Measurements from ENCODE around the gene RNF224. TPM values are rescaled to one million over a fixed set of nuclear protein-coding genes. Genes with fewer than 3 reads are reported as not detected.

Gene RNF224
- total RNA-seq, 1 donor from 2014 or later = not detected

DNA sequence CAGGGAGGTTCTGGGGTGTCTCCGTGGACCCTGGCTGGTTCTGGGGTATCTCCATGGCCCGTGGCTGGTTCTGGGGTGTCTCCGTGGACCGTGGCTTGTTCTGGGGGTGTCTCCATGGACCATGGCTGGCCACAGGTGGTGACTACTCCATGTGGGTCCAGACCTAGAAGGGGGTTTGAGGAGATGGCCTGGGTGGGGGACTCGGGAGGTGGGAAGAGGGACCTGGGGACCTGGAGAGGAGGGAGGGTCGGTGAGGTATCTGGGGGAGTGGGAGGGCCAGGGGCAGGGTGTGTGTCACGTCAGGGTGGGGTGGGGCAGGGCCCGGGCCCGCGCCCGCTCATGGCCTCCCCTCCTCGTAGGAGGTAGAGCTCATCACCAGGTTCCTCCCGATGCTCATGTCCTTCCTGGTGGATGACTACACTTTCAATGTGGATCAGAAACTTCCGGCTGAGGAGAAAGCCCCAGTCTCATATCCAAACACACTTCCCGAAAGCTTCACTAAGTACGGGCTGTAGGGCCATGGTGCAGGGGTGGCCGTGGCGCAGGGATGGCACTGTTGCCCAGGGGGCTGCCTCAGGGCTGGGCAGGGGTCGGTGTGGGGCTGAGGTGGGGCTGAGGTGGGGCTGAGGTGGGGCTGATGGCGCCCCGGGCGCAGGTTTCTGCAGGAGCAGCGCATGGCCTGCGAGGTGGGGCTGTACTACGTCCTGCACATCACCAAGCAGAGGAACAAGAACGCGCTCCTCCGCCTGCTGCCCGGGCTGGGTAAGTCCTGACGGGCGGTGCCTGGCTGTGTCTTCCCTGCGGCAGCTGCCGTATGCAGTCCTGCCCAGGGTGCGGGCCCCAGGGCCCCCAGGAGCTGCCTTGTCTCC is 39.5 kb downstream of the RNF224 start:
- no peaks in the 10 kb centered on the region for H3K27me3 Mint-ChIP-seq (ENCODE audit: low read depth, unreplicated experiment)
- H3K4me2 ChIP-seq (ENCODE audit: low read length) = no peak overlapping the region
- no peak overlapping the region for H3K27ac Mint-ChIP-seq (ENCODE audit: unreplicated experiment)
- peaks cover 34% of the 10 kb centered on the region for H4K20me1 ChIP-seq (ENCODE audit: insufficient read depth, low read length)
- H3K9me3 ChIP-seq (ENCODE audit: insufficient read depth, low read depth, low read length) = no peaks in the 10 kb centered on the region
- peaks cover 4% of the 10 kb centered on the region for H3K4me1 ChIP-seq (ENCODE audit: insufficient read depth, low read length)
- TF ChIP-seq, protein P1, sequence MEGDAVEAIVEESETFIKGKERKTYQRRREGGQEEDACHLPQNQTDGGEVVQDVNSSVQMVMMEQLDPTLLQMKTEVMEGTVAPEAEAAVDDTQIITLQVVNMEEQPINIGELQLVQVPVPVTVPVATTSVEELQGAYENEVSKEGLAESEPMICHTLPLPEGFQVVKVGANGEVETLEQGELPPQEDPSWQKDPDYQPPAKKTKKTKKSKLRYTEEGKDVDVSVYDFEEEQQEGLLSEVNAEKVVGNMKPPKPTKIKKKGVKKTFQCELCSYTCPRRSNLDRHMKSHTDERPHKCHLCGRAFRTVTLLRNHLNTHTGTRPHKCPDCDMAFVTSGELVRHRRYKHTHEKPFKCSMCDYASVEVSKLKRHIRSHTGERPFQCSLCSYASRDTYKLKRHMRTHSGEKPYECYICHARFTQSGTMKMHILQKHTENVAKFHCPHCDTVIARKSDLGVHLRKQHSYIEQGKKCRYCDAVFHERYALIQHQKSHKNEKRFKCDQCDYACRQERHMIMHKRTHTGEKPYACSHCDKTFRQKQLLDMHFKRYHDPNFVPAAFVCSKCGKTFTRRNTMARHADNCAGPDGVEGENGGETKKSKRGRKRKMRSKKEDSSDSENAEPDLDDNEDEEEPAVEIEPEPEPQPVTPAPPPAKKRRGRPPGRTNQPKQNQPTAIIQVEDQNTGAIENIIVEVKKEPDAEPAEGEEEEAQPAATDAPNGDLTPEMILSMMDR (IDR thresholded peaks at IDR 0.05; ENCODE audit: insufficient read depth, low read depth, low read length) = no peak
- no peak for TF ChIP-seq EZH2 (IDR thresholded peaks at IDR 0.05; ENCODE audit: insufficient read depth, low read length)
- H3K36me3 ChIP-seq (ENCODE audit: insufficient read depth, low read length) = peaks cover 15% of the 10 kb centered on the region
- no peak overlapping the region for H2AFZ ChIP-seq (ENCODE audit: low read depth, low read length)
- H3K36me3 Mint-ChIP-seq (ENCODE audit: low read depth, unreplicated experiment) = peaks cover 16% of the 10 kb centered on the region
- no peaks in the 10 kb centered on the region for H3K27me3 ChIP-seq (ENCODE audit: insufficient read depth, low read length)
- peaks cover 23% of the 10 kb centered on the region for H3K79me2 ChIP-seq (ENCODE audit: insufficient read depth, low read length)
- H3K4me3 Mint-ChIP-seq (ENCODE audit: unreplicated experiment) = no peak overlapping the region
- no peak overlapping the region for H3K4me3 ChIP-seq (ENCODE audit: insufficient read depth, low read depth, low read length)
- H3K4me1 Mint-ChIP-seq (ENCODE audit: low read depth, unreplicated experiment) = peaks cover 8% of the 10 kb centered on the region
- DNase-seq (ENCODE audit: low read depth) = no peak
- no peak overlapping the region for H3K9ac ChIP-seq (ENCODE audit: low read length)
- H3K27ac ChIP-seq (ENCODE audit: low read depth, low read length) = no peak overlapping the region
- no peaks in the 10 kb centered on the region for H3K9me3 Mint-ChIP-seq (ENCODE audit: unreplicated experiment)
- FAIRE-seq = no peak

GRCh38 chr9:137267933-137268355 is 40.6 kb downstream of the RNF224 start:
- Mint-ChIP-seq H3K27ac (ENCODE audit: unreplicated experiment) (peak overlapping the region; percentile 7), H3K36me3 (ENCODE audit: low read depth, unreplicated experiment) (peaks cover 15% of the 10 kb centered on the region), H3K9me3 (ENCODE audit: unreplicated experiment) (no peaks in the 10 kb centered on the region), H3K4me1 (ENCODE audit: low read depth, unreplicated experiment) (peaks cover 6% of the 10 kb centered on the region), H3K4me3 (ENCODE audit: unreplicated experiment) (no peak overlapping the region), H3K27me3 (ENCODE audit: low read depth, unreplicated experiment) (no peaks in the 10 kb centered on the region)
- Histone ChIP-seq H3K27me3 (ENCODE audit: insufficient read depth, low read length) (no peaks in the 10 kb centered on the region), H3K36me3 (ENCODE audit: insufficient read depth, low read length) (peaks cover 15% of the 10 kb centered on the region), H3K9ac (ENCODE audit: low read length) (no peak overlapping the region), H3K79me2 (ENCODE audit: insufficient read depth, low read length) (peaks cover 23% of the 10 kb centered on the region), H2AFZ (ENCODE audit: low read depth, low read length) (no peak overlapping the region), H4K20me1 (ENCODE audit: insufficient read depth, low read length) (peaks cover 41% of the 10 kb centered on the region), H3K4me3 (ENCODE audit: insufficient read depth, low read depth, low read length) (no peak overlapping the region), H3K27ac (ENCODE audit: low read depth, low read length) (no peak overlapping the region), H3K4me1 (ENCODE audit: insufficient read depth, low read length) (peaks cover 4% of the 10 kb centered on the region), H3K9me3 (ENCODE audit: insufficient read depth, low read depth, low read length) (no peaks in the 10 kb centered on the region), H3K4me2 (ENCODE audit: low read length) (no peak overlapping the region)
- FAIRE-seq = no peak
- TF ChIP-seq, protein P1 (IDR thresholded peaks at IDR 0.05; ENCODE audit: insufficient read depth, low read depth, low read length) = no peak
- TF ChIP-seq EZH2 (IDR thresholded peaks at IDR 0.05; ENCODE audit: insufficient read depth, low read length) = no peak
- no peak for DNase-seq (ENCODE audit: low read depth)
